Coronary artery (tissue), 2 donors: ENCODE results near the gene NR1H4.

Experiments
- DNase-seq: peaks from one replicate; pipeline ENCODE4 v3.0.0-alpha.2; 2017; ENCODE audit warnings: low spot score
- H3K27ac ChIP-seq, 2 donors: fragments of 200-600 bp; sonication (generic); one replicate each; pipeline ENCODE4 v1.5.1; 2016 to 2019
- H3K4me3 ChIP-seq: fragments of 200-600 bp; sonication (generic); 2 replicates; pipeline ENCODE4 v1.5.1; 2016; ENCODE audit warnings: mild to moderate bottlenecking, moderate library complexity
- CTCF ChIP-seq: fragments of 200-600 bp; sonication (generic); IDR thresholded peaks from one replicate; pipeline ENCODE4 v1.5.1; 2019; ENCODE audit warnings: antibody characterized with exemption

Gene NR1H4

GRCh38 chr12:100464529-100464928 lies 9.1 kb upstream of the NR1H4 start:
- no peak overlapping the region for H3K27ac ChIP-seq
- no peak for DNase-seq
- TF ChIP-seq CTCF = no peak
- no peak overlapping the region for H3K4me3 ChIP-seq

- TF ChIP-seq CTCF = no peak
- DNase-seq = no peak
- Histone ChIP-seq H3K27ac (no peak overlapping the region), H3K4me3 (no peak overlapping the region)
These were observed 5.5 kb upstream of the NR1H4 start for GRCh38 chr12:100468126-100468525.

- H3K4me3 ChIP-seq = no peak overlapping the region
- H3K27ac ChIP-seq = no peak overlapping the region
- no peak for DNase-seq
- no peak for TF ChIP-seq CTCF
These were observed 1.3 kb upstream of the NR1H4 start for GRCh38 chr12:100472325-100472724.

- Histone ChIP-seq H3K27ac (no peak overlapping the region), H3K4me3 (no peak overlapping the region)
- TF ChIP-seq CTCF = no peak
- DNase-seq = no peak
These were observed 483 bp upstream of the NR1H4 start for GRCh38 chr12:100473050-100473715.

- Histone ChIP-seq H3K27ac (no peak overlapping the region), H3K4me3 (no peak overlapping the region)
- DNase-seq = no peak
- no peak for TF ChIP-seq CTCF
These were observed 951 bp downstream of the NR1H4 start for GRCh38 chr12:100474617-100475016.

GRCh38 chr12:100476013-100476751 lies 2.5 kb downstream of the NR1H4 start:
- H3K27ac ChIP-seq = no peak overlapping the region
- no peak overlapping the region for H3K4me3 ChIP-seq
- DNase-seq = no peak
- TF ChIP-seq CTCF = no peak

- DNase-seq = no peak
- no peak overlapping the region for H3K4me3 ChIP-seq
These were observed 7.4 kb downstream of the NR1H4 start for GRCh38 chr12:100481021-100481420.

More at GRCh38 chr12:100481021-100481420, 7.4 kb downstream of the NR1H4 start:
- H3K27ac ChIP-seq = no peak overlapping the region
- TF ChIP-seq CTCF = no peak
